ENCODE measurements around the gene MRPS30.

- TF ChIP-seq CTCF (IDR thresholded peaks at IDR 0.05; ENCODE audit: insufficient read depth, low read length) (no peak), POLR2AphosphoS5 (IDR thresholded peaks at IDR 0.05; ENCODE audit: low read depth) (no peak), GABPA (IDR thresholded peaks at IDR 0.05; ENCODE audit: low read depth) (no peak), SPI1 (IDR thresholded peaks at IDR 0.05; ENCODE audit: borderline replicate concordance, low read depth) (no peak), REST (IDR thresholded peaks at IDR 0.05; ENCODE audit: insufficient replicate concordance, low read depth) (no peak)
Observed at GRCh38 chr5:44795496-44795895, 13.3 kb upstream of the MRPS30 start.

All from HL-60 (cell line).